HG03521 (cell line): Measurements from ENCODE around the gene XBP1.
"Not testable (repeated sequence)": the region's sequence is repeated elsewhere in the genome, so short reads cannot be mapped to it uniquely, and the experiment has no call there.

Experiments
- ATAC-seq: cut with Tn5 transposase; IDR thresholded peaks from one replicate; pipeline ENCODE4 v1.9.1; 2021; ENCODE audit warnings: mild to moderate bottlenecking, moderate library complexity; ENCODE audit not compliant: unreplicated experiment

The XBP1 gene

GRCh38 chr22:28754512-28754911 is 45.9 kb downstream of the XBP1 start:
- ATAC-seq, result not testable (repeated sequence)

GRCh38 chr22:28750471-28750881 is 49.9 kb downstream of the XBP1 start:
- ATAC-seq, result no peak
